ENCODE data around the gene NAA15.

NAA15 gene

GRCh38 chr4:139297001-139297410 lies 4.3 kb upstream of the NAA15 start:
- TF ChIP-seq SCRT2 (tag by site-specific recombination; IDR thresholded peaks at IDR 0.05): peak; percentile 63
- no peak for TF ChIP-seq GLI2 (tag by site-specific recombination; IDR thresholded peaks at IDR 0.05; ENCODE audit: borderline replicate concordance, low read depth)
- TF ChIP-seq SETDB1 (IDR thresholded peaks at IDR 0.05; ENCODE audit: insufficient read length, low read length): peak; percentile 61
- ChIA-PET POLR2A (interaction anchor here (1.2 to 2.2 kb wide), 2 partner anchors 120 to 121 kb away, joined by 6 read pairs; partner anchors contain the start of gene ELF2), CTCF (interaction anchor here (0.6 to 3.3 kb wide), 10 partner anchors 15 to 299 kb away, joined by 3 to 16 read pairs (median 6); partner anchors contain the start of gene MGARP)
- Histone ChIP-seq H3K9me3 (ENCODE audit: control insufficient read depth, insufficient read depth, low read depth, low read length) (no peaks in the 10 kb centered on the region), H3K27ac (ENCODE audit: extremely low read depth, low read depth, low read length) (no peak overlapping the region), H3K4me3 (ENCODE audit: low read depth, low read length) (no peak overlapping the region), H3K36me3 (ENCODE audit: control insufficient read depth in 2 of 2, insufficient read depth in 1 of 2, low read length in 2 of 2) (peaks cover 4 to 19% of the 10 kb centered on the region in 2 experiments; a peak in 2 of 3 replicates), H3K4me1 (ENCODE audit: control insufficient read depth, insufficient read depth, low read length) (no peaks in the 10 kb centered on the region)

DNA sequence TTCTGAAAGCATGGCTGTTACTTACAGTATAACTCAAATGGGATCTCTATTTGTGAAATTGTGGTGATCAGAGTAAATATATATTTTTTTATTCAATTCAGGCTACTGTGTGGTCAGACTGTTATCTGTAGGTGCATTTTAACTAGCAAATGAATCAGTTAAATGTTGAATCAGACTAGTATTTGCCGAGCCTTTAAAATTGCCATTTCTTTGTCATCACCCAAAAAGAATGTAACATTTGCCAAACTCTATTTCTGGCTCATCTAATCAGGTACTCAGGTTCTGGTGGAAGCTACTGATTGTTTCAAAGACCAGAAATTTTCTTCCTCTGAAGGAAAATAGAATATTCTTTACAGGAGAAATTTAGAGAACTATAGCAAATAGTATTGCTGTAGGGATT lies 1.8 kb upstream of the NAA15 start:
- H3K4me1 ChIP-seq (ENCODE audit: control insufficient read depth, insufficient read depth, low read length): no peaks in the 10 kb centered on the region
- ChIA-PET CTCF (interaction anchor here (0.7 to 1.1 kb wide), 2 partner anchors 20 to 94 kb away, joined by 3 read pairs; partner anchors contain the start of gene MGARP), POLR2A (interaction anchor here (0.7 to 2.6 kb wide), 3 partner anchors 41 to 285 kb away, joined by 3 to 28 read pairs (median 4); partner anchors contain the start of genes ELF2 and NOCT)
- TF ChIP-seq ZNF677 (tag by site-specific recombination; IDR thresholded peaks at IDR 0.05) (no peak), ZNF362 (tag by site-specific recombination; IDR thresholded peaks at IDR 0.05) (no peak), ZNF24 (tag by site-specific recombination; IDR thresholded peaks at IDR 0.05) (no peak), ZNF664 (tag by site-specific recombination; IDR thresholded peaks at IDR 0.05) (no peak), ZNF335 (tag by site-specific recombination; conservative IDR thresholded peaks at IDR 0.05) (peak; percentile 35; the same call in 1 of the 2 replicates), ZNF843 (tag by site-specific recombination; IDR thresholded peaks at IDR 0.05) (no peak)
- TF ChIP-seq, protein P1, sequence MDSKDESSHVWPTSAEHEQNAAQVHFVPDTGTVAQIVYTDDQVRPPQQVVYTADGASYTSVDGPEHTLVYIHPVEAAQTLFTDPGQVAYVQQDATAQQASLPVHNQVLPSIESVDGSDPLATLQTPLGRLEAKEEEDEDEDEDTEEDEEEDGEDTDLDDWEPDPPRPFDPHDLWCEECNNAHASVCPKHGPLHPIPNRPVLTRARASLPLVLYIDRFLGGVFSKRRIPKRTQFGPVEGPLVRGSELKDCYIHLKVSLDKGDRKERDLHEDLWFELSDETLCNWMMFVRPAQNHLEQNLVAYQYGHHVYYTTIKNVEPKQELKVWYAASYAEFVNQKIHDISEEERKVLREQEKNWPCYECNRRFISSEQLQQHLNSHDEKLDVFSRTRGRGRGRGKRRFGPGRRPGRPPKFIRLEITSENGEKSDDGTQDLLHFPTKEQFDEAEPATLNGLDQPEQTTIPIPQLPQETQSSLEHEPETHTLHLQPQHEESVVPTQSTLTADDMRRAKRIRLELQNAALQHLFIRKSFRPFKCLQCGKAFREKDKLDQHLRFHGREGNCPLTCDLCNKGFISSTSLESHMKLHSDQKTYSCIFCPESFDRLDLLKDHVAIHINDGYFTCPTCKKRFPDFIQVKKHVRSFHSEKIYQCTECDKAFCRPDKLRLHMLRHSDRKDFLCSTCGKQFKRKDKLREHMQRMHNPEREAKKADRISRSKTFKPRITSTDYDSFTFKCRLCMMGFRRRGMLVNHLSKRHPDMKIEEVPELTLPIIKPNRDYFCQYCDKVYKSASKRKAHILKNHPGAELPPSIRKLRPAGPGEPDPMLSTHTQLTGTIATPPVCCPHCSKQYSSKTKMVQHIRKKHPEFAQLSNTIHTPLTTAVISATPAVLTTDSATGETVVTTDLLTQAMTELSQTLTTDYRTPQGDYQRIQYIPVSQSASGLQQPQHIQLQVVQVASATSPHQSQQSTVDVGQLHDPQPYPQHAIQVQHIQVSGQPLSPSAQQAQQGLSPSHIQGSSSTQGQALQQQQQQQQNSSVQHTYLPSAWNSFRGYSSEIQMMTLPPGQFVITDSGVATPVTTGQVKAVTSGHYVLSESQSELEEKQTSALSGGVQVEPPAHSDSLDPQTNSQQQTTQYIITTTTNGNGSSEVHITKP (tag by site-specific recombination; IDR thresholded peaks at IDR 0.05): no peak
- H3K4me3 ChIP-seq (ENCODE audit: low read depth, low read length): peak overlapping the region; percentile 58
- H3K36me3 ChIP-seq (ENCODE audit: control insufficient read depth in 2 of 2, insufficient read depth in 1 of 2, low read length in 2 of 2): peaks cover 0 to 5% of the 10 kb centered on the region in 2 experiments; a peak in 2 of 3 replicates
- no peak overlapping the region for H3K27ac ChIP-seq (ENCODE audit: extremely low read depth, low read depth, low read length)
- H3K9me3 ChIP-seq (ENCODE audit: control insufficient read depth, insufficient read depth, low read depth, low read length): no peaks in the 10 kb centered on the region

GRCh38 chr4:139300431-139301112 lies 733 bp upstream of the NAA15 start:
- Histone ChIP-seq H3K27ac (ENCODE audit: extremely low read depth, low read depth, low read length) (peak overlapping the region; percentile 69), H3K4me1 (ENCODE audit: control insufficient read depth, insufficient read depth, low read length) (no peaks in the 10 kb centered on the region), H3K36me3 (ENCODE audit: control insufficient read depth in 2 of 2, insufficient read depth in 1 of 2, low read length in 2 of 2) (peaks cover 0 to 15% of the 10 kb centered on the region in 2 experiments; a peak in 2 of 3 replicates), H3K4me3 (ENCODE audit: low read depth, low read length) (peak overlapping the region; percentile 58), H3K9me3 (ENCODE audit: control insufficient read depth, insufficient read depth, low read depth, low read length) (no peaks in the 10 kb centered on the region)
- ChIA-PET POLR2A (interaction anchor here (0.7 to 2.6 kb wide), 16 partner anchors 11 to 286 kb away, joined by 3 to 28 read pairs (median 3); partner anchors contain the start of genes ELF2, MGARP and NOCT), CTCF (interaction anchor here (0.7 to 1.7 kb wide), 5 partner anchors 21 to 270 kb away, joined by 3 to 5 read pairs (median 3); partner anchors contain the start of gene MGARP)
- TF ChIP-seq ZNF140 (tag by site-specific recombination; IDR thresholded peaks at IDR 0.05) (no peak), ZNF488 (tag by site-specific recombination; IDR thresholded peaks at IDR 0.05) (no peak), ZNF792 (tag by site-specific recombination; IDR thresholded peaks at IDR 0.05) (no peak), ZNF16 (tag by site-specific recombination; IDR thresholded peaks at IDR 0.05; ENCODE audit: low read depth) (no peak), ZEB2 (tag by site-specific recombination; IDR thresholded peaks at IDR 0.05) (no peak), ZNF639 (tag by site-specific recombination; IDR thresholded peaks at IDR 0.05) (0 out of 2 replicates have a peak, but pooled peaks have one; percentile 15), ZNF324 (tag by site-specific recombination; IDR thresholded peaks at IDR 0.05) (no peak), ZNF530 (tag by site-specific recombination; IDR thresholded peaks at IDR 0.05; ENCODE audit: low read depth) (no peak), ZNF202 (tag by site-specific recombination; IDR thresholded peaks at IDR 0.05; ENCODE audit: borderline replicate concordance) (no peak), ZNF274 (IDR thresholded peaks at IDR 0.05; ENCODE audit: low read length) (no peak), ZNF274 (tag by site-specific recombination; IDR thresholded peaks at IDR 0.05; ENCODE audit: borderline replicate concordance) (no peak), ZNF600 (tag by site-specific recombination; IDR thresholded peaks at IDR 0.05) (peak; percentile 47; the same call in 1 of the 2 replicates), ZXDB (tag by site-specific recombination; IDR thresholded peaks at IDR 0.05) (no peak), ZNF114 (tag by site-specific recombination; IDR thresholded peaks at IDR 0.05) (no peak)
